ENCODE measurements around the gene NAXD.
"Not testable (repeated sequence)": the region's sequence is repeated elsewhere in the genome, so short reads cannot be mapped to it uniquely, and the experiment has no call there.

The NAXD gene

GRCh38 chr13:110630566-110631119 lies 15.3 kb downstream of the NAXD start:
- Mint-ChIP-seq H3K4me1 (ENCODE audit: low read depth) (peaks cover 36% of the 10 kb centered on the region), H3K27ac (peak overlapping the region; percentile 55), H3K36me3 (ENCODE audit: low read depth) (peaks cover 27% of the 10 kb centered on the region), H3K9me3 (no peaks in the 10 kb centered on the region), H3K27me3 (ENCODE audit: low read depth) (no peaks in the 10 kb centered on the region), H3K4me3 (no peak overlapping the region)

GRCh38 chr13:110632255-110632654 lies 16.9 kb downstream of the NAXD start:
- not testable (repeated sequence) for H3K9me3 Mint-ChIP-seq; H3K27ac Mint-ChIP-seq; H3K4me3 Mint-ChIP-seq; H3K27me3 Mint-ChIP-seq (ENCODE audit: low read depth)
- Mint-ChIP-seq H3K36me3 (ENCODE audit: low read depth) (peaks cover 30% of the 10 kb centered on the region), H3K4me1 (ENCODE audit: low read depth) (peaks cover 32% of the 10 kb centered on the region)

GRCh38 chr13:110633776-110634175 lies 18.4 kb downstream of the NAXD start:
- H3K27me3 Mint-ChIP-seq (ENCODE audit: low read depth) = no peaks in the 10 kb centered on the region
- H3K27ac Mint-ChIP-seq = no peak overlapping the region
- H3K4me1 Mint-ChIP-seq (ENCODE audit: low read depth) = peaks cover 23% of the 10 kb centered on the region
- H3K4me3 Mint-ChIP-seq = no peak overlapping the region
- no peaks in the 10 kb centered on the region for H3K9me3 Mint-ChIP-seq
- peaks cover 24% of the 10 kb centered on the region for H3K36me3 Mint-ChIP-seq (ENCODE audit: low read depth)

- peaks cover 26% of the 10 kb centered on the region for H3K36me3 Mint-ChIP-seq (ENCODE audit: low read depth)
- H3K4me1 Mint-ChIP-seq (ENCODE audit: low read depth) = peaks cover 15% of the 10 kb centered on the region
- no peaks in the 10 kb centered on the region for H3K27me3 Mint-ChIP-seq (ENCODE audit: low read depth)
- no peak overlapping the region for H3K4me3 Mint-ChIP-seq
- H3K27ac Mint-ChIP-seq = no peak overlapping the region
- H3K9me3 Mint-ChIP-seq = no peaks in the 10 kb centered on the region
Observed at GRCh38 chr13:110634558-110634957, 19.2 kb downstream of the NAXD start.

GRCh38 chr13:110635405-110636002 lies 20.2 kb downstream of the NAXD start:
- peaks cover 8% of the 10 kb centered on the region for H3K4me1 Mint-ChIP-seq (ENCODE audit: low read depth)

GRCh38 chr13:110636053-110636475 lies 20.7 kb downstream of the NAXD start:
- H3K9me3 Mint-ChIP-seq = no peaks in the 10 kb centered on the region
- H3K36me3 Mint-ChIP-seq (ENCODE audit: low read depth) = peaks cover 26% of the 10 kb centered on the region
- peaks cover 4% of the 10 kb centered on the region for H3K4me1 Mint-ChIP-seq (ENCODE audit: low read depth)
- no peak overlapping the region for H3K4me3 Mint-ChIP-seq
- H3K27me3 Mint-ChIP-seq (ENCODE audit: low read depth) = no peaks in the 10 kb centered on the region
- H3K27ac Mint-ChIP-seq = no peak overlapping the region

More at GRCh38 chr13:110635405-110636002, 20.2 kb downstream of the NAXD start:
- H3K9me3 Mint-ChIP-seq = no peaks in the 10 kb centered on the region
- H3K36me3 Mint-ChIP-seq (ENCODE audit: low read depth) = peaks cover 26% of the 10 kb centered on the region
- H3K27me3 Mint-ChIP-seq (ENCODE audit: low read depth) = no peaks in the 10 kb centered on the region
- H3K4me3 Mint-ChIP-seq = no peak overlapping the region
- H3K27ac Mint-ChIP-seq = no peak overlapping the region

- Mint-ChIP-seq H3K27ac (no peak overlapping the region), H3K4me1 (ENCODE audit: low read depth) (peaks cover 4% of the 10 kb centered on the region), H3K36me3 (ENCODE audit: low read depth) (peaks cover 30% of the 10 kb centered on the region)
Observed at GRCh38 chr13:110636701-110637201, 21.4 kb downstream of the NAXD start.

GRCh38 chr13:110637275-110637674 lies 21.9 kb downstream of the NAXD start:
- no peaks in the 10 kb centered on the region for H3K27me3 Mint-ChIP-seq (ENCODE audit: low read depth)
- no peak overlapping the region for H3K4me3 Mint-ChIP-seq
- H3K36me3 Mint-ChIP-seq (ENCODE audit: low read depth) = peaks cover 27% of the 10 kb centered on the region
- no peaks in the 10 kb centered on the region for H3K9me3 Mint-ChIP-seq
- H3K27ac Mint-ChIP-seq = no peak overlapping the region
- peaks cover under 1% of the 10 kb centered on the region for H3K4me1 Mint-ChIP-seq (ENCODE audit: low read depth)

More at GRCh38 chr13:110636701-110637201, 21.4 kb downstream of the NAXD start:
- H3K9me3 Mint-ChIP-seq = no peaks in the 10 kb centered on the region
- no peaks in the 10 kb centered on the region for H3K27me3 Mint-ChIP-seq (ENCODE audit: low read depth)
- H3K4me3 Mint-ChIP-seq = no peak overlapping the region

- no peaks in the 10 kb centered on the region for H3K4me1 Mint-ChIP-seq (ENCODE audit: low read depth)
- peaks cover 26% of the 10 kb centered on the region for H3K36me3 Mint-ChIP-seq (ENCODE audit: low read depth)
- H3K27ac Mint-ChIP-seq = no peak overlapping the region
Observed at GRCh38 chr13:110637747-110638146, 22.4 kb downstream of the NAXD start.

GRCh38 chr13:110638257-110638656 lies 22.9 kb downstream of the NAXD start:
- Mint-ChIP-seq H3K27me3 (ENCODE audit: low read depth) (no peaks in the 10 kb centered on the region), H3K27ac (no peak overlapping the region), H3K9me3 (no peaks in the 10 kb centered on the region), H3K4me1 (ENCODE audit: low read depth) (no peaks in the 10 kb centered on the region), H3K4me3 (no peak overlapping the region), H3K36me3 (ENCODE audit: low read depth) (peaks cover 26% of the 10 kb centered on the region)

More at GRCh38 chr13:110637747-110638146, 22.4 kb downstream of the NAXD start:
- Mint-ChIP-seq H3K9me3 (no peaks in the 10 kb centered on the region), H3K4me3 (no peak overlapping the region), H3K27me3 (ENCODE audit: low read depth) (no peaks in the 10 kb centered on the region)

- H3K27me3 Mint-ChIP-seq (ENCODE audit: low read depth) = no peaks in the 10 kb centered on the region
- H3K9me3 Mint-ChIP-seq = no peaks in the 10 kb centered on the region
- peaks cover 26% of the 10 kb centered on the region for H3K36me3 Mint-ChIP-seq (ENCODE audit: low read depth)
- H3K4me3 Mint-ChIP-seq = no peak overlapping the region
- no peak overlapping the region for H3K27ac Mint-ChIP-seq
- no peaks in the 10 kb centered on the region for H3K4me1 Mint-ChIP-seq (ENCODE audit: low read depth)
Observed at GRCh38 chr13:110638814-110639806, 23.8 kb downstream of the NAXD start.

- no peaks in the 10 kb centered on the region for H3K9me3 Mint-ChIP-seq
- no peak overlapping the region for H3K4me3 Mint-ChIP-seq
- no peak overlapping the region for H3K27ac Mint-ChIP-seq
- no peaks in the 10 kb centered on the region for H3K27me3 Mint-ChIP-seq (ENCODE audit: low read depth)
- H3K4me1 Mint-ChIP-seq (ENCODE audit: low read depth) = no peaks in the 10 kb centered on the region
- H3K36me3 Mint-ChIP-seq (ENCODE audit: low read depth) = peaks cover 21% of the 10 kb centered on the region
Observed at GRCh38 chr13:110639935-110640334, 24.6 kb downstream of the NAXD start.

GRCh38 chr13:110640591-110641029 lies 25.3 kb downstream of the NAXD start:
- no peak overlapping the region for H3K4me3 Mint-ChIP-seq
- peaks cover 21% of the 10 kb centered on the region for H3K36me3 Mint-ChIP-seq (ENCODE audit: low read depth)
- no peak overlapping the region for H3K27ac Mint-ChIP-seq
- no peaks in the 10 kb centered on the region for H3K9me3 Mint-ChIP-seq
- no peaks in the 10 kb centered on the region for H3K4me1 Mint-ChIP-seq (ENCODE audit: low read depth)
- no peaks in the 10 kb centered on the region for H3K27me3 Mint-ChIP-seq (ENCODE audit: low read depth)
